ENCODE measurements around the gene ETS2.

ETS2 gene

GRCh38 chr21:38815060-38815405, 9.3 kb downstream of the ETS2 start:
- peak; percentile 85 for DNase-seq (ENCODE audit: low read depth)
- TF ChIP-seq, protein P1, sequence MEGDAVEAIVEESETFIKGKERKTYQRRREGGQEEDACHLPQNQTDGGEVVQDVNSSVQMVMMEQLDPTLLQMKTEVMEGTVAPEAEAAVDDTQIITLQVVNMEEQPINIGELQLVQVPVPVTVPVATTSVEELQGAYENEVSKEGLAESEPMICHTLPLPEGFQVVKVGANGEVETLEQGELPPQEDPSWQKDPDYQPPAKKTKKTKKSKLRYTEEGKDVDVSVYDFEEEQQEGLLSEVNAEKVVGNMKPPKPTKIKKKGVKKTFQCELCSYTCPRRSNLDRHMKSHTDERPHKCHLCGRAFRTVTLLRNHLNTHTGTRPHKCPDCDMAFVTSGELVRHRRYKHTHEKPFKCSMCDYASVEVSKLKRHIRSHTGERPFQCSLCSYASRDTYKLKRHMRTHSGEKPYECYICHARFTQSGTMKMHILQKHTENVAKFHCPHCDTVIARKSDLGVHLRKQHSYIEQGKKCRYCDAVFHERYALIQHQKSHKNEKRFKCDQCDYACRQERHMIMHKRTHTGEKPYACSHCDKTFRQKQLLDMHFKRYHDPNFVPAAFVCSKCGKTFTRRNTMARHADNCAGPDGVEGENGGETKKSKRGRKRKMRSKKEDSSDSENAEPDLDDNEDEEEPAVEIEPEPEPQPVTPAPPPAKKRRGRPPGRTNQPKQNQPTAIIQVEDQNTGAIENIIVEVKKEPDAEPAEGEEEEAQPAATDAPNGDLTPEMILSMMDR (IDR thresholded peaks at IDR 0.05; ENCODE audit: insufficient read depth, low read depth, low read length, missing control alignments): no peak
- no peak overlapping the region for H3K4me3 ChIP-seq (ENCODE audit: low read length)

DNA sequence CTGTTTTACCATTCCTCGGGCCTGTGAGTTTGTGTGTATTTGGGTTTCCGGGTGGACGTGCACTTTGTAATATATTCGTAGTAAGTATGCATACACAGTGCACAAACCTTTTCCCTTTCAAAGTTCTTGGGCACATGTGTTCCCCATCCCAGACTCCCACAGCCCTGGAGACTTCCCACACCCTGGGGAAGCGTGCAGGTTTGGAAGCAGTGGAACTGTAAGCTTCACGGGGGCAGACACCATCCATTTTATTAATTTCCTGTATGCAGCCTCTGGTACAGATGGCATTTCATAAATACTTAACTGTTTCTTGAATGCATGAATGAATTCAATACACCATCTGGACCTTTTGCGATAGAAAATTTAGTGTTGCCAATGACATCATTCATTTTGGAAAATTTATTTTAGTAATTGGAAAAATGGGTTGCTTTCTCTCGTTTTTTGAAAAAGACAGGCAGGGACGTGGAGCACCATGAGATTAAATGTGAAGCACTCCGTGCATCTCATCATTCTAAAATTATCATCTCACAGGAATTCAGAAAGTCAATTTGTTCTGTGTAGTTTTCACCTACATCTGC, 10.8 kb downstream of the ETS2 start:
- no peak for DNase-seq (ENCODE audit: low read depth)
- H3K4me3 ChIP-seq (ENCODE audit: low read length): no peak overlapping the region
- TF ChIP-seq, protein P1 (IDR thresholded peaks at IDR 0.05; ENCODE audit: insufficient read depth, low read depth, low read length, missing control alignments): no peak

GRCh38 chr21:38817371-38818324, 11.9 kb downstream of the ETS2 start:
- TF ChIP-seq, protein P1 (IDR thresholded peaks at IDR 0.05; ENCODE audit: insufficient read depth, low read depth, low read length, missing control alignments): no peak
- H3K4me3 ChIP-seq (ENCODE audit: low read length): no peak overlapping the region
- peak; percentile 73 for DNase-seq (ENCODE audit: low read depth)

- no peak overlapping the region for H3K4me3 ChIP-seq (ENCODE audit: low read length)
- TF ChIP-seq, protein P1 (IDR thresholded peaks at IDR 0.05; ENCODE audit: insufficient read depth, low read depth, low read length, missing control alignments): no peak
- no peak for DNase-seq (ENCODE audit: low read depth)
These were observed 12.6 kb downstream of the ETS2 start for GRCh38 chr21:38818325-38818723.

DNA sequence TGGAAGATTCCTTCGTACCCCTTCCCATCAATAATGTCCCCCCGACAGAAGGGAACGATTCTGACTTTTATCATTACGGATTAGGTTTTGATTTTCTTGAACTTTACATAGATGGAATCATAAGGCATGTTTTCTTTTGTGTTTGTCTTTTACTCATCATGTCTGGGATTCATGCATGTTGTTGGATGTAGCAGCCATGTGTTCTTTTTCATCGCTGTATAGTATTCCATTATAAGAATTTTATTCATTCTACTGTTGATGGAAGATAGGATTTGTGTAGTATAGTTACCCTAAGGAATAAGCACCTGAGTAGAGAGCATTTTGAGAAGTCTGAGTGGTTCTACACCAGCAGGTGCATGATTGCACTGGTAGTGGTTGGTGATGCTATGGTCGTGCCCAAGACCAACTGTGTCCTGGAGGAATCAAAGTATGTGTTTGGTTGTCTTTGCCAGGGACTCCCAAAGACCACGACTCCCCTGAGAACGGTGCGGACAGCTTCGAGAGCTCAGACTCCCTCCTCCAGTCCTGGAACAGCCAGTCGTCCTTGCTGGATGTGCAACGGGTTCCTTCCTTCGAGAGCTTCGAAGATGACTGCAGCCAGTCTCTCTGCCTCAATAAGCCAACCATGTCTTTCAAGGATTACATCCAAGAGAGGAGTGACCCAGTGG, 13.5 kb downstream of the ETS2 start:
- TF ChIP-seq, protein P1 (IDR thresholded peaks at IDR 0.05; ENCODE audit: insufficient read depth, low read depth, low read length, missing control alignments): no peak
- no peak overlapping the region for H3K4me3 ChIP-seq (ENCODE audit: low read length)
- no peak for DNase-seq (ENCODE audit: low read depth)

GRCh38 chr21:38819719-38820159, 14.0 kb downstream of the ETS2 start:
- TF ChIP-seq, protein P1 (IDR thresholded peaks at IDR 0.05; ENCODE audit: insufficient read depth, low read depth, low read length, missing control alignments): no peak
- H3K4me3 ChIP-seq (ENCODE audit: low read length): no peak overlapping the region
- peak; percentile 83 for DNase-seq (ENCODE audit: low read depth)

Data from epithelial cell of esophagus (primary cell).